ENCODE data around the gene NOL8. TPM values are rescaled to one million over a fixed set of nuclear protein-coding genes. Genes with fewer than 3 reads are reported as not detected.

The NOL8 gene
- total RNA-seq, 1 donor from 2014 or later, result 35.6 TPM

GRCh38 chr9:92293452-92294296 lies 31.5 kb downstream of the NOL8 start, which contains the start of gene IARS1:
Gene IARS1, minus strand, starts transcription at chr9:92293697. Its CDS starts 4,278 bp downstream, at chr9:92289419.
- peaks cover 0 to 15% of the 10 kb centered on the region in 2 donors for H3K36me3 ChIP-seq
- H3K4me1 ChIP-seq, result peaks cover 22% of the 10 kb centered on the region
- H3K9me3 ChIP-seq, result no peaks in the 10 kb centered on the region
- H3K27ac ChIP-seq, result peak within 1 kb of the TSS; percentile 61
- H3K27me3 ChIP-seq, result no peaks in the 10 kb centered on the region
- intact Hi-C loops (cut with DNase I), result loop anchor here (10.0 kb wide), 2 partner anchors 159 to 1089 kb away; no protein-coding TSS in a partner anchor
- peak within 1 kb of the TSS; percentile 72 to 74 for H3K4me3 ChIP-seq
- TF ChIP-seq POLR2AphosphoS5 (IDR thresholded peaks at IDR 0.05; ENCODE audit: insufficient read depth in 1 of 2, low read depth in 1 of 2) (peak; percentile 92 to 93), CTCF (IDR thresholded peaks at IDR 0.05) (peak in 2 of 3 experiments; percentile 18 to 26), POLR2A (IDR thresholded peaks at IDR 0.05) (peak in 1 of 2 donors; percentile 30)
- peak in 1 of 2 donors; percentile 99 for DNase-seq (ENCODE audit: extremely low spot score in 2 of 2)

GRCh38 chr9:92293075-92293354 lies 32.1 kb downstream of the NOL8 start:
- TF ChIP-seq POLR2A (IDR thresholded peaks at IDR 0.05), result no peak
- TF ChIP-seq POLR2AphosphoS5 (IDR thresholded peaks at IDR 0.05; ENCODE audit: insufficient read depth in 1 of 2, low read depth in 1 of 2), result no peak
- TF ChIP-seq CTCF (IDR thresholded peaks at IDR 0.05), result no peak
- Histone ChIP-seq H3K36me3 (peaks cover 0 to 15% of the 10 kb centered on the region in 2 donors), H3K27me3 (no peaks in the 10 kb centered on the region), H3K27ac (peak overlapping the region; percentile 61), H3K9me3 (no peaks in the 10 kb centered on the region), H3K4me1 (peaks cover 22% of the 10 kb centered on the region), H3K4me3 (peak overlapping the region; percentile 72 to 74)
- DNase-seq (ENCODE audit: extremely low spot score in 2 of 2), result no peak
- intact Hi-C loops (cut with DNase I), result loop anchor here (10.0 kb wide), 2 partner anchors 158 to 1088 kb away; no protein-coding TSS in a partner anchor

GRCh38 chr9:92292338-92293074 lies 32.6 kb downstream of the NOL8 start:
- peaks cover 0 to 12% of the 10 kb centered on the region in 2 donors for H3K36me3 ChIP-seq
- peak overlapping the region; percentile 72 to 74 for H3K4me3 ChIP-seq
- no peaks in the 10 kb centered on the region for H3K27me3 ChIP-seq
- TF ChIP-seq CTCF (IDR thresholded peaks at IDR 0.05), result no peak
- TF ChIP-seq POLR2AphosphoS5 (IDR thresholded peaks at IDR 0.05; ENCODE audit: insufficient read depth in 1 of 2, low read depth in 1 of 2), result no peak
- TF ChIP-seq POLR2A (IDR thresholded peaks at IDR 0.05), result no peak
- H3K4me1 ChIP-seq, result peaks cover 22% of the 10 kb centered on the region
- DNase-seq (ENCODE audit: extremely low spot score in 2 of 2), result no peak
- intact Hi-C loops (cut with DNase I), result loop anchor here (10.0 kb wide), 2 partner anchors 158 to 1088 kb away; no protein-coding TSS in a partner anchor
- no peak overlapping the region for H3K27ac ChIP-seq
- H3K9me3 ChIP-seq, result no peaks in the 10 kb centered on the region

- H3K27ac ChIP-seq, result no peak overlapping the region
- H3K4me3 ChIP-seq, result no peak overlapping the region
- TF ChIP-seq POLR2AphosphoS5 (IDR thresholded peaks at IDR 0.05; ENCODE audit: insufficient read depth in 1 of 2, low read depth in 1 of 2), result no peak
- no peak for TF ChIP-seq POLR2A (IDR thresholded peaks at IDR 0.05)
- TF ChIP-seq CTCF (IDR thresholded peaks at IDR 0.05), result no peak
- intact Hi-C loops (cut with DNase I), result loop anchor here (10.0 kb wide), 2 partner anchors 157 to 1087 kb away; no protein-coding TSS in a partner anchor
- H3K9me3 ChIP-seq, result no peaks in the 10 kb centered on the region
- DNase-seq (ENCODE audit: extremely low spot score in 2 of 2), result no peak
- H3K4me1 ChIP-seq, result peaks cover 22% of the 10 kb centered on the region
- H3K36me3 ChIP-seq, result peaks cover 0 to 15% of the 10 kb centered on the region in 2 donors
- no peaks in the 10 kb centered on the region for H3K27me3 ChIP-seq
Observed at GRCh38 chr9:92291577-92291976, 33.6 kb downstream of the NOL8 start.
